Endodermal cell (in vitro differentiated cells): ENCODE data around the gene CERS3. TPM values are rescaled to one million over a fixed set of nuclear protein-coding genes. Genes with fewer than 3 reads are reported as not detected.

Source experiments
- DNase-seq: peaks from one replicate; pipeline ENCODE4 v3.0.0-alpha.2; 2017
- H3K27ac ChIP-seq: 2 replicates; pipeline ENCODE4 v1.5.1; 2013; ENCODE audit warnings: mild to moderate bottlenecking, low read depth, low read length, moderate library complexity
- H3K27me3 ChIP-seq: 2 replicates; pipeline ENCODE4 v1.6.1; 2013; ENCODE audit warnings: mild to moderate bottlenecking, low read length, moderate library complexity; ENCODE audit not compliant: insufficient read depth, control insufficient read depth, poor library complexity, severe bottlenecking
- H3K36me3 ChIP-seq: 2 replicates; pipeline ENCODE4 v1.7.0; 2013; ENCODE audit warnings: mild to moderate bottlenecking, low read length, moderate library complexity; ENCODE audit not compliant: control insufficient read depth, insufficient read depth
- H3K4me1 ChIP-seq: one replicate; pipeline ENCODE4 v1.7.0; 2013; ENCODE audit warnings: low read length; ENCODE audit not compliant: control insufficient read depth, insufficient read depth
- H3K4me3 ChIP-seq: 2 replicates; pipeline ENCODE4 v1.5.1; 2013; ENCODE audit warnings: mild to moderate bottlenecking, low read length, moderate library complexity
- H3K9ac ChIP-seq: 2 replicates; pipeline ENCODE4 v1.6.1; 2013; ENCODE audit warnings: mild to moderate bottlenecking, low read length, moderate library complexity; ENCODE audit not compliant: poor library complexity, severe bottlenecking; ENCODE audit errors: extremely low read depth
- H3K9me3 ChIP-seq: 2 replicates; pipeline ENCODE4 v1.6.1; 2013; ENCODE audit warnings: mild to moderate bottlenecking, low read length, moderate library complexity; ENCODE audit not compliant: control insufficient read depth
- H3K27ac Mint-ChIP-seq: 2 replicates; pipeline ENCODE4 v1.8.0; 2020; ENCODE audit warnings: mixed read lengths
- H3K27me3 Mint-ChIP-seq: 2 replicates; pipeline ENCODE4 v1.8.0; 2021; ENCODE audit warnings: mild to moderate bottlenecking, mixed read lengths; ENCODE audit not compliant: insufficient read depth
- H3K36me3 Mint-ChIP-seq: 2 replicates; pipeline ENCODE4 v1.8.0; 2020; ENCODE audit warnings: low read depth, mixed read lengths
- H3K4me1 Mint-ChIP-seq: 2 replicates; pipeline ENCODE4 v1.8.0; 2020; ENCODE audit warnings: mixed read lengths
- H3K4me3 Mint-ChIP-seq: 2 replicates; pipeline ENCODE4 v1.8.0; 2020; ENCODE audit warnings: mild to moderate bottlenecking, moderate library complexity, mixed read lengths
- H3K9me3 Mint-ChIP-seq: 2 replicates; pipeline ENCODE4 v1.8.0; 2020; ENCODE audit warnings: mild to moderate bottlenecking, mixed read lengths
- CTCF ChIP-seq: fragments of 200-600 bp; sonication (generic); conservative IDR thresholded peaks from 2 replicates; pipeline ENCODE4 v1.5.0; 2021; ENCODE audit warnings: antibody characterized with exemption, mild to moderate bottlenecking
- WGBS, 2 experiments: methylation state at CpG; one replicate each; pipeline versions ENCODE4 v1.1.5 to v1.1.7; 2013; ENCODE audit warnings: missing lambda C conversion rate in 2 of 2, mixed read lengths in 1 of 2; ENCODE audit not compliant: insufficient coverage in 1 of 2, insufficient read length in 1 of 2; 5-methylcytosine and 5-hydroxymethylcytosine counted together
- total RNA-seq, 2 donors: library from RNA; stranded (reverse); fragmentation: NEBNext Ultra II Directional in 1 of 2; extraction: Animal tissue kit (Norgen Biotek cat#: 25700) in 1 of 2; gene quantifications; 2 replicates in 1 of 2; 3 replicates in 1 of 2; pipeline ENCODE4 v1.2.1, GENCODE V29; 2021

Gene CERS3
- total RNA-seq, 2 donors from 2014 or later, result 0.48 TPM; not detected in 1

GRCh38 chr15:100569391-100569790 is 40.6 kb upstream of the CERS3 start:
- H3K27ac ChIP-seq, result no peak overlapping the region
- no peaks in the 10 kb centered on the region for H3K4me1 ChIP-seq
- Mint-ChIP-seq H3K36me3 (peaks cover 20% of the 10 kb centered on the region), H3K27ac (no peak overlapping the region), H3K4me3 (no peak overlapping the region), H3K4me1 (no peaks in the 10 kb centered on the region), H3K27me3 (no peaks in the 10 kb centered on the region), H3K9me3 (no peaks in the 10 kb centered on the region)
- H3K36me3 ChIP-seq, result peaks cover 33% of the 10 kb centered on the region
- no peak for DNase-seq
- no peaks in the 10 kb centered on the region for H3K9me3 ChIP-seq
- no peaks in the 10 kb centered on the region for H3K27me3 ChIP-seq
- no peak overlapping the region for H3K9ac ChIP-seq
- no peak for TF ChIP-seq CTCF
- H3K4me3 ChIP-seq, result no peak overlapping the region
- WGBS, 2 experiments, result 77 to 83% methylated on average over 6 to 8 of the region's 8 CpGs

GRCh38 chr15:100566850-100567628 is 38.3 kb upstream of the CERS3 start:
- Histone ChIP-seq H3K4me1 (no peaks in the 10 kb centered on the region), H3K9ac (no peak overlapping the region), H3K27ac (no peak overlapping the region), H3K27me3 (no peaks in the 10 kb centered on the region), H3K9me3 (no peaks in the 10 kb centered on the region), H3K36me3 (peaks cover 14% of the 10 kb centered on the region), H3K4me3 (no peak overlapping the region)
- no peaks in the 10 kb centered on the region for H3K4me1 Mint-ChIP-seq
- no peaks in the 10 kb centered on the region for H3K9me3 Mint-ChIP-seq
- no peak for TF ChIP-seq CTCF
- peaks cover 12% of the 10 kb centered on the region for H3K36me3 Mint-ChIP-seq
- no peaks in the 10 kb centered on the region for H3K27me3 Mint-ChIP-seq
- 94% methylated on average over 6 of the region's 6 CpGs for WGBS, 2 experiments
- DNase-seq, result no peak
- no peak overlapping the region for H3K4me3 Mint-ChIP-seq
- no peak overlapping the region for H3K27ac Mint-ChIP-seq

GRCh38 chr15:100565591-100565990 is 36.8 kb upstream of the CERS3 start:
- H3K4me1 Mint-ChIP-seq, result no peaks in the 10 kb centered on the region
- H3K9me3 Mint-ChIP-seq, result no peaks in the 10 kb centered on the region
- Histone ChIP-seq H3K9ac (no peak overlapping the region), H3K27ac (no peak overlapping the region), H3K27me3 (no peaks in the 10 kb centered on the region), H3K36me3 (peaks cover 8% of the 10 kb centered on the region), H3K4me1 (no peaks in the 10 kb centered on the region), H3K4me3 (no peak overlapping the region), H3K9me3 (no peaks in the 10 kb centered on the region)
- no peaks in the 10 kb centered on the region for H3K27me3 Mint-ChIP-seq
- TF ChIP-seq CTCF, result no peak
- H3K36me3 Mint-ChIP-seq, result peaks cover 12% of the 10 kb centered on the region
- no peak for DNase-seq
- no peak overlapping the region for H3K27ac Mint-ChIP-seq
- 94 to 95% methylated on average over 3 of the region's 3 CpGs for WGBS, 2 experiments
- H3K4me3 Mint-ChIP-seq, result no peak overlapping the region
